ENCODE data around the gene RBMS3. TPM values are rescaled to one million over a fixed set of nuclear protein-coding genes. Genes with fewer than 3 reads are reported as not detected.
A peak's percentile ranks its signal among the peaks of the same experiment; 100 is the strongest.

Gene RBMS3
- polyA plus RNA-seq, 1 donor = 27.7 TPM

- DNase-seq = no peak
These were observed 309.6 kb downstream of the RBMS3 start for GRCh38 chr3:29590461-29590860.

- DNase-seq = no peak
These were observed 310.7 kb downstream of the RBMS3 start for GRCh38 chr3:29591579-29591978.

GRCh38 chr3:29593802-29594201, 312.9 kb downstream of the RBMS3 start:
- DNase-seq = no peak

- DNase-seq = no peak
These were observed 313.4 kb downstream of the RBMS3 start for GRCh38 chr3:29594261-29594660.

- no peak for DNase-seq
These were observed 316.6 kb downstream of the RBMS3 start for GRCh38 chr3:29597376-29598008.

GRCh38 chr3:29601861-29602585, 321.2 kb downstream of the RBMS3 start:
- DNase-seq = no peak

GRCh38 chr3:29605845-29606244, 325.0 kb downstream of the RBMS3 start:
- no peak for DNase-seq

- DNase-seq = no peak
These were observed 325.5 kb downstream of the RBMS3 start for GRCh38 chr3:29606416-29606815.

GRCh38 chr3:29608414-29609327, 327.8 kb downstream of the RBMS3 start:
- no peak for DNase-seq

GRCh38 chr3:29609328-29609811, 328.5 kb downstream of the RBMS3 start:
- no peak for DNase-seq

- DNase-seq = no peak
These were observed 329.9 kb downstream of the RBMS3 start for GRCh38 chr3:29610781-29611180.

GRCh38 chr3:29611252-29611651, 330.4 kb downstream of the RBMS3 start:
- no peak for DNase-seq

GRCh38 chr3:29612536-29612935, 331.7 kb downstream of the RBMS3 start:
- no peak for DNase-seq

GRCh38 chr3:29614954-29615353, 334.1 kb downstream of the RBMS3 start:
- no peak for DNase-seq

- DNase-seq = peak; percentile 40
These were observed 337.8 kb downstream of the RBMS3 start for GRCh38 chr3:29618395-29619282.

- DNase-seq = no peak
These were observed 338.8 kb downstream of the RBMS3 start for GRCh38 chr3:29619676-29620075.

GRCh38 chr3:29627136-29628117, 346.6 kb downstream of the RBMS3 start:
- DNase-seq = no peak

GRCh38 chr3:29628795-29629194, 347.9 kb downstream of the RBMS3 start:
- no peak for DNase-seq

GRCh38 chr3:29635888-29636287, 355.0 kb downstream of the RBMS3 start:
- DNase-seq = no peak

GRCh38 chr3:29637068-29637467, 356.2 kb downstream of the RBMS3 start:
- no peak for DNase-seq
